Inferior parietal cortex (tissue), 1 donor: ENCODE measurements around the gene SESN1.

Experiments
- DNase-seq: peaks from one replicate; pipeline ENCODE4 v3.0.0-alpha.2; 2016; ENCODE audit errors: extremely low spot score

Gene SESN1

GRCh38 chr6:109060571-109060970, 34.1 kb downstream of the SESN1 start:
- DNase-seq, result no peak

GRCh38 chr6:109059571-109060021, 35.0 kb downstream of the SESN1 start:
- DNase-seq, result no peak

- no peak for DNase-seq
These were observed 35.5 kb downstream of the SESN1 start for GRCh38 chr6:109059153-109059552.

GRCh38 chr6:109058620-109059019, 36.0 kb downstream of the SESN1 start:
- no peak for DNase-seq

GRCh38 chr6:109056661-109057060, 38.0 kb downstream of the SESN1 start:
- DNase-seq, result no peak

- DNase-seq, result no peak
These were observed 38.8 kb downstream of the SESN1 start for GRCh38 chr6:109055771-109056235.

- DNase-seq, result no peak
These were observed 41.3 kb downstream of the SESN1 start for GRCh38 chr6:109053336-109053735.

- DNase-seq, result no peak
These were observed 41.8 kb downstream of the SESN1 start for GRCh38 chr6:109052852-109053251.

GRCh38 chr6:109052018-109052651, 42.5 kb downstream of the SESN1 start:
- no peak for DNase-seq

GRCh38 chr6:109051301-109052017, 43.2 kb downstream of the SESN1 start:
- DNase-seq, result no peak

- no peak for DNase-seq
These were observed 44.1 kb downstream of the SESN1 start for GRCh38 chr6:109050447-109051102.

- DNase-seq, result peak; percentile 49
These were observed 44.6 kb downstream of the SESN1 start for GRCh38 chr6:109050012-109050411.

GRCh38 chr6:109048670-109049415, 45.8 kb downstream of the SESN1 start:
- no peak for DNase-seq

GRCh38 chr6:109048176-109048575, 46.5 kb downstream of the SESN1 start:
- no peak for DNase-seq

- no peak for DNase-seq
These were observed 49.2 kb downstream of the SESN1 start for GRCh38 chr6:109045493-109045892.

- DNase-seq, result no peak
These were observed 54.9 kb downstream of the SESN1 start for GRCh38 chr6:109039795-109040194.

- DNase-seq, result no peak
These were observed 55.7 kb downstream of the SESN1 start for GRCh38 chr6:109038837-109039398.

GRCh38 chr6:109036574-109037294, 57.9 kb downstream of the SESN1 start:
- DNase-seq, result no peak

GRCh38 chr6:109034526-109034925, 60.1 kb downstream of the SESN1 start:
- DNase-seq, result no peak

- no peak for DNase-seq
These were observed 61.0 kb downstream of the SESN1 start for GRCh38 chr6:109033655-109034054.

GRCh38 chr6:109031416-109031815, 63.2 kb downstream of the SESN1 start:
- DNase-seq, result no peak
